GM10248 (cell line): ENCODE measurements around the gene ATOH8.

Source experiments
- CTCF ChIA-PET: fragments of 300-600 bp; sonication (Branson Sonifier 250); formaldehyde crosslinking; extraction: SDS; loops from one replicate; lab custom pipeline; 2021; ENCODE audit warnings: antibody characterized with exemption; lab: Yijun Ruan, JAX
- POLR2A ChIA-PET: fragments of 350-650 bp; sonication (Branson Sonifier 250); formaldehyde crosslinking; extraction: SDS; loops from one replicate; lab custom pipeline; 2020; ENCODE audit warnings: antibody characterized with exemption; lab: Yijun Ruan, JAX
- DNase-seq: peaks from one replicate; pipeline ENCODE4 v3.0.0; 2012; ENCODE audit errors: extremely low spot score
- CTCF ChIP-seq: IDR thresholded peaks from 2 replicates; pipeline ENCODE4 v1.5.1; 2012; ENCODE audit warnings: mild to moderate bottlenecking, low read depth; ENCODE audit errors: extremely low read depth, missing control alignments, control extremely low read depth

Gene ATOH8

GRCh38 chr2:85819811-85820510, 66.2 kb downstream of the ATOH8 start:
- no peak for DNase-seq
- CTCF ChIA-PET: interaction anchor here (1.6 to 16.8 kb wide), 5 partner anchors 7 to 259 kb away, joined by 4 to 436 read pairs (median 20); no protein-coding TSS in a partner anchor
- TF ChIP-seq CTCF: no peak
- POLR2A ChIA-PET: no interaction called here

- POLR2A ChIA-PET: no interaction called here
- no peak for DNase-seq
- CTCF ChIA-PET: interaction anchor here (0.9 to 16.8 kb wide), 5 partner anchors 9 to 268 kb away, joined by 3 to 436 read pairs (median 7); partner anchors contain the start of gene ST3GAL5
These were observed 69.0 kb downstream of the ATOH8 start for GRCh38 chr2:85822766-85823165.

GRCh38 chr2:85823951-85824350, 70.2 kb downstream of the ATOH8 start:
- ChIA-PET CTCF (interaction anchor here (1.0 to 16.8 kb wide), 5 partner anchors 10 to 549 kb away, joined by 3 to 436 read pairs (median 19); partner anchors contain the start of gene ST3GAL5), POLR2A (no interaction called here)
- no peak for TF ChIP-seq CTCF
- DNase-seq: no peak

More at GRCh38 chr2:85822766-85823165, 69.0 kb downstream of the ATOH8 start:
- no peak for TF ChIP-seq CTCF

GRCh38 chr2:85826990-85827878, 73.4 kb downstream of the ATOH8 start:
- peak; percentile 94 for TF ChIP-seq CTCF
- CTCF ChIA-PET: interaction anchor here (0.5 to 16.8 kb wide), 76 partner anchors 8 to 466 kb away, joined by 3 to 436 read pairs (median 4); partner anchors contain the start of genes POLR1A, PTCD3 and ST3GAL5
- POLR2A ChIA-PET: no interaction called here
- peak; percentile 85 for DNase-seq

- no peak for DNase-seq
- ChIA-PET POLR2A (no interaction called here), CTCF (interaction anchor here (0.5 to 16.8 kb wide), 70 partner anchors 8 to 465 kb away, joined by 3 to 436 read pairs (median 4); partner anchors contain the start of genes POLR1A, PTCD3 and ST3GAL5)
- no peak for TF ChIP-seq CTCF
These were observed 74.2 kb downstream of the ATOH8 start for GRCh38 chr2:85827879-85828569.
